HEK293T (cell line): Measurements from ENCODE around the gene EPHA7.

Experiments used
- CTCF ChIA-PET: fragments of 350-600 bp; formaldehyde crosslinking; extraction: SDS; loops from one replicate; lab custom pipeline; 2021; ENCODE audit warnings: antibody characterized with exemption, inconsistent platforms; lab: Yijun Ruan, JAX
- POLR2A ChIA-PET: fragments of 350-600 bp; formaldehyde crosslinking; extraction: SDS; loops from one replicate; lab custom pipeline; 2020; ENCODE audit warnings: antibody characterized with exemption, inconsistent platforms; lab: Yijun Ruan, JAX
- DNase-seq: peaks from one replicate; pipeline ENCODE4 v3.0.0; 2012; ENCODE audit warnings: mixed read lengths; ENCODE audit errors: extremely low spot score
- ARNT ChIP-seq: fragments of 450-650 bp; IDR thresholded peaks from 2 replicates; pipeline ENCODE4 v1.6.1; 2017; ENCODE audit warnings: mild to moderate bottlenecking
- BHLHE40 ChIP-seq: fragments of 450-650 bp; IDR thresholded peaks from 2 replicates; pipeline ENCODE4 v1.6.1; 2016; ENCODE audit warnings: mild to moderate bottlenecking, moderate library complexity, borderline replicate concordance
- CTBP1 ChIP-seq: fragments of 450-650 bp; IDR thresholded peaks from 2 replicates; pipeline ENCODE4 v1.6.1; 2016; ENCODE audit warnings: borderline replicate concordance
- ELF4 ChIP-seq: fragments of 450-650 bp; IDR thresholded peaks from 2 replicates; pipeline ENCODE4 v1.6.1; 2017; ENCODE audit warnings: antibody characterized with exemption
- FOXA1 ChIP-seq: fragments of 450-650 bp; IDR thresholded peaks from 2 replicates; pipeline ENCODE4 v1.6.1; 2016; ENCODE audit warnings: mild to moderate bottlenecking
- FOXK2 ChIP-seq: fragments of 450-650 bp; IDR thresholded peaks from 2 replicates; pipeline ENCODE4 v1.6.1; 2016; ENCODE audit warnings: mild to moderate bottlenecking
- FOXM1 ChIP-seq: fragments of 450-650 bp; IDR thresholded peaks from 2 replicates; pipeline ENCODE4 v1.6.1; 2017; ENCODE audit warnings: mild to moderate bottlenecking, borderline replicate concordance
- HDGF ChIP-seq: fragments of 450-650 bp; IDR thresholded peaks from 2 replicates; pipeline ENCODE4 v1.6.1; 2017; ENCODE audit warnings: antibody characterized with exemption, borderline replicate concordance
- L3MBTL2 ChIP-seq: fragments of 450-650 bp; conservative IDR thresholded peaks from 2 replicates; pipeline ENCODE4 v1.6.1; 2016; ENCODE audit warnings: mild to moderate bottlenecking
- LEF1 ChIP-seq: fragments of 450-650 bp; IDR thresholded peaks from 2 replicates; pipeline ENCODE4 v1.6.1; 2017; ENCODE audit warnings: mild to moderate bottlenecking, borderline replicate concordance
- NFRKB ChIP-seq: fragments of 450-650 bp; IDR thresholded peaks from 2 replicates; pipeline ENCODE4 v1.6.1; 2016; ENCODE audit warnings: mild to moderate bottlenecking, moderate library complexity
- PKNOX1 ChIP-seq: fragments of 450-650 bp; IDR thresholded peaks from 2 replicates; pipeline ENCODE4 v1.6.1; 2016
- SP1 ChIP-seq: fragments of 450-650 bp; IDR thresholded peaks from 2 replicates; pipeline ENCODE4 v1.6.1; 2017
- SUZ12 ChIP-seq: fragments of 450-650 bp; IDR thresholded peaks from 2 replicates; pipeline ENCODE4 v1.6.1; 2016; ENCODE audit warnings: mild to moderate bottlenecking
- TARDBP ChIP-seq: fragments of 450-650 bp; IDR thresholded peaks from 2 replicates; pipeline ENCODE4 v1.6.1; 2016
- ZNF384 ChIP-seq: fragments of 450-650 bp; IDR thresholded peaks from 2 replicates; pipeline ENCODE4 v1.6.1; 2016

The EPHA7 gene

DNA sequence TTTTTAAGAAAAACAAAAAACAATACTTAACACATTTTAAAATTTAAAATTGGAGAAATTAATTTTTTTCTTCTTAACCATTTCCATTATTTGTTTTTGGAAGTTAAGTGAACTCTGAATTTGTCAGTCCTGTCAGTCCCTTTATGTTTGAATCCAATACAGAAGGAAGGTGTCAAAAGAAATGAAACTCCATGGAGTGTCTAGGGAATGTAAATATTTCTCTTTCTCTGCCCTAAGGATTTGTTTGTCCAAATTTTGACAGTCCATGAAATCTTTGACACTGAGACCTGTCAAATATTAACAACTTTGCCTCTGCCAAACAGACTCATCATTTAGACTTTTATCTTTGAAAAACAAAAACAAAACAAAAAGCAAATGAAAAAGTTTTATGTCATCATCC lies 166.4 kb downstream of the EPHA7 start:
- POLR2A ChIA-PET = no interaction called here
- CTCF ChIA-PET = no interaction called here
- DNase-seq = no peak
- TF ChIP-seq LEF1 (no peak), NFRKB (no peak), FOXK2 (no peak), ARNT (no peak), ZNF384 (no peak), SUZ12 (no peak), SP1 (no peak), HDGF (no peak), PKNOX1 (no peak), L3MBTL2 (no peak), TARDBP (no peak), FOXM1 (no peak), ELF4 (no peak), BHLHE40 (no peak), FOXA1 (no peak), CTBP1 (no peak)

DNA sequence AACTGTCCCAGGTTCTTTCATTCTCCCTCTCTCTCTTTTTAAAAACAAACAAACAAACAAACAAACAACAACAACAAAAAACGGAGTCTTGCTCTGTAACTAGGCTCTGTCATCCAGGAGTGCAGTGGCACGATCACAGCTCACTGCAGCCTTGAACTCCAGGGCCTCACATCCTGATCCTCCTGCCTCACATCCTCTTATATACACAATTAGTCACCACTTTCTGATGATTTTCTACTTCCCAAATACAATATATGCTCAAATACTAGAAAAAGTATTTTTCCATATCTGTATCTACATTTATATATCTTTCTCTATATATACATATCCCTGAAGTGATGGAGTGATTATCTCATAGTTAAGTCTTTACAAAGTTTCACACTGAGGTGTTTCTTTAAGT lies 170.7 kb downstream of the EPHA7 start:
- ChIA-PET POLR2A (no interaction called here), CTCF (interaction anchor here (1.0 kb wide), 1 partner anchor 169 kb away, joined by 3 read pairs; no protein-coding TSS in a partner anchor)
- TF ChIP-seq LEF1 (no peak), ARNT (no peak), HDGF (no peak), FOXK2 (no peak), L3MBTL2 (no peak), PKNOX1 (no peak), SUZ12 (no peak), SP1 (no peak), ELF4 (no peak), FOXM1 (no peak), ZNF384 (no peak), CTBP1 (no peak), BHLHE40 (no peak), TARDBP (no peak), FOXA1 (no peak), NFRKB (no peak)
- DNase-seq = no peak

GRCh38 chr6:93243231-93243778 lies 176.1 kb downstream of the EPHA7 start:
- CTCF ChIA-PET = no interaction called here
- no peak for DNase-seq
- no peak for TF ChIP-seq NFRKB
- TF ChIP-seq FOXA1 = no peak
- TF ChIP-seq LEF1 = no peak
- no peak for TF ChIP-seq ELF4
- TF ChIP-seq BHLHE40 = no peak
- no peak for TF ChIP-seq SUZ12
- TF ChIP-seq L3MBTL2 = no peak
- TF ChIP-seq HDGF = no peak
- TF ChIP-seq TARDBP = no peak
- no peak for TF ChIP-seq ARNT
- TF ChIP-seq CTBP1 = no peak
- TF ChIP-seq FOXM1 = no peak
- no peak for TF ChIP-seq ZNF384
- no peak for TF ChIP-seq SP1
- POLR2A ChIA-PET = no interaction called here

DNA sequence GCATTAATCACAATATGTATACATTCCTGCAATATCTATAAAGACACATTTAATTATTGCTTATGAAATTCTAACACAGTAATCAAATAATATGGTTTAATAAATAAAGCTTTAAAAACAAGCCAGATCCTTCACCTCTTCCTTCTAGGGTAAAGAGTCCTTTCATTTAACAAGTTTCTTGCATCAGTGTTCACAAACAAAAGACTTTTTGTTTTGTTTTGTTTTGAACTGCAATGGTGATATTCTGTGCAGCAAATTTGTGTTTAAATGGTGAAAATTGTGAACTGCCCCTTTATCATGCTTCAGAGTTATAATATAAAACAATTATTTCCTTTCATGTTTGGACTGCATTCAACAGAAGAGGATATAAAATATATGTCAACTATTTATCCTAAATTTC lies 177.3 kb downstream of the EPHA7 start:
- TF ChIP-seq ARNT (no peak), HDGF (no peak)
- ChIA-PET CTCF (no interaction called here), POLR2A (no interaction called here)

GRCh38 chr6:93238632-93239031 lies 180.7 kb downstream of the EPHA7 start:
- no peak for TF ChIP-seq SP1
- no peak for TF ChIP-seq NFRKB
- no peak for TF ChIP-seq ELF4
- no peak for TF ChIP-seq CTBP1
- TF ChIP-seq ARNT = no peak
- TF ChIP-seq LEF1 = no peak
- no peak for TF ChIP-seq ZNF384
- TF ChIP-seq FOXA1 = no peak
- TF ChIP-seq HDGF = no peak
- TF ChIP-seq BHLHE40 = no peak
- no peak for TF ChIP-seq TARDBP
- no peak for TF ChIP-seq FOXM1
- no peak for TF ChIP-seq SUZ12
- no peak for TF ChIP-seq PKNOX1
- TF ChIP-seq L3MBTL2 = no peak
- no peak for TF ChIP-seq FOXK2
- DNase-seq = no peak
- POLR2A ChIA-PET = no interaction called here
- CTCF ChIA-PET = no interaction called here

More for the DNA sequence above, 177.3 kb downstream of the EPHA7 start:
- no peak for DNase-seq

- CTCF ChIA-PET = no interaction called here
- POLR2A ChIA-PET = no interaction called here
- TF ChIP-seq CTBP1 (no peak), LEF1 (no peak), FOXA1 (no peak), FOXM1 (no peak), ARNT (no peak), SUZ12 (no peak), SP1 (no peak)
- DNase-seq = no peak
Measured at GRCh38 chr6:93235775-93236174, 183.6 kb downstream of the EPHA7 start.
